ENCODE data around the gene LPO. TPM values are rescaled to one million over a fixed set of nuclear protein-coding genes. Genes with fewer than 3 reads are reported as not detected.

The LPO gene
- total RNA-seq, 6 donors from 2014 or later = not detected

DNA sequence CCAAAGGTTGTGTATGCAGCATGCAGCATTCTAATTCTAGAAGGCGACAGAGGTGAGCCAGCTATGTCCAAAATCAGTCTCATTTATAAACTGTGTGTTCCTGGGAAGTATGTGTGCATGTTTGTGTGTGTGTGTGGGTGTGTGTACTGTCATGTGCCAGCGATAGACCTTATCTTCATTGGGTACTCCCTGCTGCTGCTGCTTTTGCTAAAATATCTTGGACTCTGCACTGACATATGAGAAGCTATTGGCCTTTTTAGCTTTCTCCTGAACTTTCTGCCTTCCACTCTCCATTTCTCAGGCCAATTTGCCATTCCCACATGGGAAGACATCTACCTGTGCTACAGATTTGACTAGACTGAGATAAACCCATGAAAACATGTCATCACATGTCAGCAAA, 2.0 kb upstream of the LPO start:
- WGBS, 2 donors = 73 to 81% methylated on average over 2 of the region's 2 CpGs
- Histone ChIP-seq H3K27me3 (no peaks in the 10 kb centered on the region), H3K36me3 (no peaks in the 10 kb centered on the region), H3K4me1 (no peaks in the 10 kb centered on the region), H3K27ac (no peak overlapping the region), H3K9me3 (no peaks in the 10 kb centered on the region), H3K4me3 (no peak overlapping the region)
- TF ChIP-seq POLR2AphosphoS5 (IDR thresholded peaks at IDR 0.05) = no peak
- TF ChIP-seq, protein P1, sequence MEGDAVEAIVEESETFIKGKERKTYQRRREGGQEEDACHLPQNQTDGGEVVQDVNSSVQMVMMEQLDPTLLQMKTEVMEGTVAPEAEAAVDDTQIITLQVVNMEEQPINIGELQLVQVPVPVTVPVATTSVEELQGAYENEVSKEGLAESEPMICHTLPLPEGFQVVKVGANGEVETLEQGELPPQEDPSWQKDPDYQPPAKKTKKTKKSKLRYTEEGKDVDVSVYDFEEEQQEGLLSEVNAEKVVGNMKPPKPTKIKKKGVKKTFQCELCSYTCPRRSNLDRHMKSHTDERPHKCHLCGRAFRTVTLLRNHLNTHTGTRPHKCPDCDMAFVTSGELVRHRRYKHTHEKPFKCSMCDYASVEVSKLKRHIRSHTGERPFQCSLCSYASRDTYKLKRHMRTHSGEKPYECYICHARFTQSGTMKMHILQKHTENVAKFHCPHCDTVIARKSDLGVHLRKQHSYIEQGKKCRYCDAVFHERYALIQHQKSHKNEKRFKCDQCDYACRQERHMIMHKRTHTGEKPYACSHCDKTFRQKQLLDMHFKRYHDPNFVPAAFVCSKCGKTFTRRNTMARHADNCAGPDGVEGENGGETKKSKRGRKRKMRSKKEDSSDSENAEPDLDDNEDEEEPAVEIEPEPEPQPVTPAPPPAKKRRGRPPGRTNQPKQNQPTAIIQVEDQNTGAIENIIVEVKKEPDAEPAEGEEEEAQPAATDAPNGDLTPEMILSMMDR (IDR thresholded peaks at IDR 0.05) = no peak
- TF ChIP-seq POLR2A (IDR thresholded peaks at IDR 0.05) = no peak
- no peak for TF ChIP-seq EP300 (IDR thresholded peaks at IDR 0.05)
- no peak for DNase-seq
- ATAC-seq (ENCODE audit: low FRiP score in 2 of 2) = no peak

DNA sequence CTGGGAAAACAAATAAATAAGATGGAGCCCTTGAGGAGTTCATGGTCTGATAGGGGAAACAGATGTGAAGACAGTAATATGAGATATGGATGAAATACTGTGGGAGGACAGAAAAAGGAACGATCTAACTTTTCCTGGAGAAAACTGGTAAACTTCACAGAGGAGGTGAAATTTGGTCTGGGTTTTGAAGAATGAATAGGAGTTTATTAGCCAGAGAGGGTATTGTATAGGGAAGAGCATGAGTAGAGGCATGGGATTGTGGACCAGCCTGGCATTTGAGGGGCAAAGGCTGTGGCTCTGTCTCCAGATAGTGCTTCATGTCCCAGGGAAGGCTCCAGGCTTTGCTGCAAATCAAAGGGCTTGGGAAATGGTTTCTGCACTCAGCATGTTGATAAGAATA, 1.6 kb downstream of the LPO start:
- DNase-seq (no peak), ATAC-seq (ENCODE audit: low FRiP score in 2 of 2) (no peak)
- Histone ChIP-seq H3K4me1 (no peaks in the 10 kb centered on the region), H3K27me3 (no peaks in the 10 kb centered on the region), H3K27ac (no peak overlapping the region), H3K36me3 (no peaks in the 10 kb centered on the region), H3K9me3 (no peaks in the 10 kb centered on the region), H3K4me3 (no peak overlapping the region)
- whole genome bisulfite sequencing, 2 donors = 59 to 88% methylated on average over 1 of the region's 1 CpG
- TF ChIP-seq POLR2A (IDR thresholded peaks at IDR 0.05) (no peak), POLR2AphosphoS5 (IDR thresholded peaks at IDR 0.05) (no peak), EP300 (IDR thresholded peaks at IDR 0.05) (no peak)
- TF ChIP-seq, protein P1 (IDR thresholded peaks at IDR 0.05) = no peak

DNA sequence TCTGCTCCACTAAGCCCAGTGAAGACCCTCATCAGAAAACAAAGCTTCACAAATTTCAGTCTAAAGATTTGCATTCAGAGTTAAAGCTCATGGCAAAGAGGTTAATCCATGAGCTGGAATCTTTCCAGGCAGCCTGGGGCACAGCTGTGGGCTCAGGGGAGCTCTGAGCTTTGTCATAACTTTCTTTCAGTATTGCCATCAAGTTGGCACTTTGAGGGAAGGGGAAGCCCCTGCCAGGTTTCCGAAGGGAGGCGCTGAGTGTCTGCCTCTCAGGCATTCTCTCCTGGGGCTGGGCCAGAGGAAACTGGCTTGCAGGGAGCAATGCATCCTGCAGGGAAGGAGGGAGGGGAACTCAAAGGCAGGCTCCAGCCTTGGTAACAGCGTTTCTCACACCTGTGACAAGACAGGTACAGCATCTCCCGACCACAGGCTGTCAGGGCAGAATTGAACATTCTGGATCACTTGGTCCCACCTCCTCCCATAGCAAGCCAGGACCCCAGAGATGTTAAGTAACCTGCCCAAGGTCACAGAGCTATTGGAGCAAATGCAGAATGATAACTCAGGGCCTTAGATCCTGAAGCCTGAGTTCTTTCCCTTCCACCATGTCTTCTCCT, 3.9 kb downstream of the LPO start:
- Histone ChIP-seq H3K4me1 (no peaks in the 10 kb centered on the region), H3K27ac (no peak overlapping the region), H3K4me3 (no peak overlapping the region), H3K27me3 (no peaks in the 10 kb centered on the region), H3K36me3 (no peaks in the 10 kb centered on the region), H3K9me3 (no peaks in the 10 kb centered on the region)
- no peak for DNase-seq
- TF ChIP-seq POLR2A (IDR thresholded peaks at IDR 0.05) (no peak), EP300 (IDR thresholded peaks at IDR 0.05) (no peak), POLR2AphosphoS5 (IDR thresholded peaks at IDR 0.05) (no peak)
- TF ChIP-seq, protein P1 (IDR thresholded peaks at IDR 0.05) = no peak
- WGBS, 2 donors = 8% methylated on average over 3 to 4 of the region's 4 CpGs
- ATAC-seq (ENCODE audit: low FRiP score in 2 of 2) = no peak

DNA sequence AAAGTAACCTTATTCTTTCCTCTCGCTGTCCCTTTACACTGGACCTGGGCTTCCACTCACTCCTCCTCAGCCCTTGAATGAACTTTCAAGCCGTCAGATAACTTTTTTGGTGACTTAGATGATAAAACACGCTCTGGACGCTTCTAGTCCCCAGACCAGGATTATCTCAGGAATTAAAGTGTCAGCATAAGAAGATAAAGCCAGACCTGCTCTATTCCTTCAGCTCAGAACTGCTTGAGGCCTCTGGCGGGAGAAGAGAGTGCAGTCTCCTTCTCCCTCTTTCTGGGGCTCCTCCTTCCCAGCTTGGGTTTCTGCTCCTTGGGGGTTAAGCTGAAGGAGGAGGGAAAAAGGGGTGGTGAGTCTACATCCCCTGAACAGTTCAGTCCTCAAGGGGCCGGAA, 6.6 kb downstream of the LPO start:
- no peaks in the 10 kb centered on the region for H3K36me3 ChIP-seq
- H3K4me1 ChIP-seq = peaks cover 10 to 13% (median 11%) of the 10 kb centered on the region in 4 donors
- H3K27ac ChIP-seq = no peak overlapping the region
- WGBS, 2 donors = 68 to 73% methylated on average over 6 of the region's 6 CpGs
- DNase-seq (no peak), ATAC-seq (ENCODE audit: low FRiP score in 2 of 2) (no peak)
- H3K27me3 ChIP-seq = peaks cover 0 to 4% (median 1%) of the 10 kb centered on the region in 4 donors
- no peaks in the 10 kb centered on the region for H3K9me3 ChIP-seq
- no peak overlapping the region for H3K4me3 ChIP-seq
- TF ChIP-seq EP300 (IDR thresholded peaks at IDR 0.05) = no peak
- TF ChIP-seq POLR2AphosphoS5 (IDR thresholded peaks at IDR 0.05) = no peak
- no peak for TF ChIP-seq POLR2A (IDR thresholded peaks at IDR 0.05)
- TF ChIP-seq, protein P1 (IDR thresholded peaks at IDR 0.05) = no peak
